Measurements from ENCODE around the gene SMIM14.

DNA sequence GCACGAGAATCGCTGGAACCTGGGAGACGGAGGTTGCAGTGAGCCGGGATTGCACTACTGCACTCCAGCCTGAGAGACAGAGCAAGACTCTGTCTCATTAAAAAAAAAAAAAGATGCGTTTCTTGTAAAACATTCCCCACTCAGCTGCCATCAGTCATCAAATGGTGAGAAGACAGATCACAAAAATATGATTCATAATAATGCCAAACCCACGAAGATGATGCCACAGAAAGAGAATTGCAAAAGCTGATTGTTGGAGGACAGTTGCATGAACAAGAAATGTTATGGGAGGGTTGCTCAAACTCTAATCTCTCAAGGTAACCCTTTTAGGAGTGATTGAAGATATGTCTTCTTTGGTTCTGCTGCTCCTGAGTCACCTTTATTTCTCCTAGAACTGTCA lies 21.4 kb upstream of the SMIM14 start:
- TF ChIP-seq, protein P1, sequence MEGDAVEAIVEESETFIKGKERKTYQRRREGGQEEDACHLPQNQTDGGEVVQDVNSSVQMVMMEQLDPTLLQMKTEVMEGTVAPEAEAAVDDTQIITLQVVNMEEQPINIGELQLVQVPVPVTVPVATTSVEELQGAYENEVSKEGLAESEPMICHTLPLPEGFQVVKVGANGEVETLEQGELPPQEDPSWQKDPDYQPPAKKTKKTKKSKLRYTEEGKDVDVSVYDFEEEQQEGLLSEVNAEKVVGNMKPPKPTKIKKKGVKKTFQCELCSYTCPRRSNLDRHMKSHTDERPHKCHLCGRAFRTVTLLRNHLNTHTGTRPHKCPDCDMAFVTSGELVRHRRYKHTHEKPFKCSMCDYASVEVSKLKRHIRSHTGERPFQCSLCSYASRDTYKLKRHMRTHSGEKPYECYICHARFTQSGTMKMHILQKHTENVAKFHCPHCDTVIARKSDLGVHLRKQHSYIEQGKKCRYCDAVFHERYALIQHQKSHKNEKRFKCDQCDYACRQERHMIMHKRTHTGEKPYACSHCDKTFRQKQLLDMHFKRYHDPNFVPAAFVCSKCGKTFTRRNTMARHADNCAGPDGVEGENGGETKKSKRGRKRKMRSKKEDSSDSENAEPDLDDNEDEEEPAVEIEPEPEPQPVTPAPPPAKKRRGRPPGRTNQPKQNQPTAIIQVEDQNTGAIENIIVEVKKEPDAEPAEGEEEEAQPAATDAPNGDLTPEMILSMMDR (IDR thresholded peaks at IDR 0.05 in 4 of 5, conservative IDR thresholded peaks at IDR 0.05 in 1 of 5) = no peak
- no peak for TF ChIP-seq POLR2A (IDR thresholded peaks at IDR 0.05)

Measured in gastrocnemius medialis (tissue), 4 donors.